ENCODE results near the gene MIER3.
"Not testable (repeated sequence)": the region's sequence is repeated elsewhere in the genome, so short reads cannot be mapped to it uniquely, and the experiment has no call there.

The MIER3 gene, protein sequence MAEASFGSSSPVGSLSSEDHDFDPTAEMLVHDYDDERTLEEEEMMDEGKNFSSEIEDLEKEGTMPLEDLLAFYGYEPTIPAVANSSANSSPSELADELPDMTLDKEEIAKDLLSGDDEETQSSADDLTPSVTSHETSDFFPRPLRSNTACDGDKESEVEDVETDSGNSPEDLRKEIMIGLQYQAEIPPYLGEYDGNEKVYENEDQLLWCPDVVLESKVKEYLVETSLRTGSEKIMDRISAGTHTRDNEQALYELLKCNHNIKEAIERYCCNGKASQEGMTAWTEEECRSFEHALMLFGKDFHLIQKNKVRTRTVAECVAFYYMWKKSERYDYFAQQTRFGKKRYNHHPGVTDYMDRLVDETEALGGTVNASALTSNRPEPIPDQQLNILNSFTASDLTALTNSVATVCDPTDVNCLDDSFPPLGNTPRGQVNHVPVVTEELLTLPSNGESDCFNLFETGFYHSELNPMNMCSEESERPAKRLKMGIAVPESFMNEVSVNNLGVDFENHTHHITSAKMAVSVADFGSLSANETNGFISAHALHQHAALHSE

DNA sequence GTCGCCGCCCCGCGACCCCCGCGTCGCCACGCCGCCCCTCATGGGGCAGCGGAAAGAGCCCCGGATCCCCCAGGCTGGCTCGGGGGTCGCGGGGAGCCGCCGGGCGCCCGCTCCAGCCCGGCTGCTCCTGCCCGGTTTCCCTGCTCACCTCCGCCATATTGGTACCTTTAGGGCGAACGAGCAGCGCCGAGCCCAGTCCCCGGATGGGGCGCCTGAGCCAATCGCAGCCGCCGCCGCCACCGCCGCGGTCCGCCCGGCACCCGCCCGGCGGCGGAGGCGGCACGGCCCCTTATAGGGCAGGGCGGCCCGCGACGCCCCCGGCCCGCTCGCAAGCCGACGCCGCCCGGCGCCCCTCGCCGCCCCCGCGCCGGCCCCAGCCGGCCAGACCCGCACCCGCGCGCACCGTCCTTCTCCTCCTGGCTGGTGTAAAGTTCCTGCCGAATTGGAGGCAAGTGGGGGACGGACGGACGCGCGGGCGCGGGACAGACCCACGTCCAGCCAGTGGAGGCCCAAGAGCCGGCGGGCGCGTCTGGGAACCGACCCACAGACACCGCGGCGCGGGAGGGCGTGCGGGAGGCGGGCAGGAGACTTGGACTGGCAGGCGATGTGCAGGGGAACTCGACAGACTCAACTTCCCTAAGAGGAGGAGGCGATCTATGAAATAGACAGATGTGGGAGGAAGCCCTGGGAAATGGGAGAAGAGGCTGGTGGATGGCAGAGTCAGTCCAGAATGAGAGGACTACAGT lies at the start of gene MIER3:
Gene MIER3 (minus strand): TSS at position 178 of the 746 bp plus-strand sequence. CDS start 21 bp downstream, at position 157.
- in situ Hi-C loops (cut with MboI; ENCODE audit: low sequenced_read_pairs), result no loop called here

DNA sequence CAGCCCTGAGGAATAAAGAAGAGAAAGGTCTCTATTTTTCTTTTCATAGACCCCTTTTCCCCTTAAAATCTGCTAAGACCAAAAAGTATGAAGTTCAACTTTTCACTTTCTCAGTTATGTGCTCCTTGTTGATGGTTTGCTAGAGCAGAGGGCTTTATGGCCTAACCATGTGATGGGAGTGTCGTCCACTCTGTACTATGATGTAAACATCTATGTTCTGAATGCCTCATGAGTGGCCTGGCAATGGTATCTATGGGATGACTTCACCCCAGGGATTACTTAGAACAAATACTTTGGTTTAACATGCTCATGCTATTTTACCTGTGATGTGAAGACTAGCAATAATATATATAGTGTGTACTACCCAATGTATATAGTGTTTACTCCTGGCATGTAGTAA lies 43.7 kb upstream of the MIER3 start:
- in situ Hi-C loops (cut with MboI; ENCODE audit: low sequenced_read_pairs), result no loop called here

DNA sequence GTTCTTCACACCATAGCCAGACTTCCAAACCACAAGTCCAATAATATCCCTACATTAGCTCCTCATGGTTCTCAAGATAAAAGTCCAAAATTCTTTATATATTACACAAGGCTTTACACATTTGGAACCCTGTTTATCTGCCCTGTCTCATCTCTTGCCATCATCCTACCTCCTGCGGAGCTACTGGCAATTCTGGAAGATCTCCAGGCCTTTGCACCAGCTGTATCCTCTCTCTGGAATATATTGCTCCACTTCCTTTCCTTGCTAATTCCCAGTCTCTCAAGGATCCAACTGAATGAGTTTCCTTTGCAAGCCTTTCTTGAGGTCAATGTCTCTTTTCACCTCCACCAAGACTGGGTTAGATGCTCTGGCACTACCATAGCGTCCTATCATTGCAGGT lies 41.3 kb upstream of the MIER3 start:
- in situ Hi-C loops (cut with MboI; ENCODE audit: low sequenced_read_pairs), result no loop called here

DNA sequence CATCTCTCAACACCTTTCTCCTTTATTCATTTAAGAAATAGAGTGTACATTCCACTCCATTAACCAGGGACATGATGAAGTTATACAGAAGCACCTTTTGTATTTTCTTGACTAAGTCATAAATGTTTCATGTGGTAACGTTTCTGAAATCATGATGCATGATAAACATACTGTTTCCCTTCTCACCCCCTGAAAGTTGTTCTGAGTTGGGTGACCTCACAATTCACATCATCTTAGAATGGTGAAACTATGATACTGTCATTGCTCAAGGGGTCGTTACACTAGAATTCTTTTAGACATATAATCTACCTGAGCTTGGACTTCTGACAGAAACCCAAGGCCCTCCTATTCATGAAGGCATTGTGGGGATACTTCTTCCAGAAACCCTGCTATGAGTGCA lies 37.8 kb upstream of the MIER3 start:
- in situ Hi-C loops (cut with MboI; ENCODE audit: low sequenced_read_pairs), result no loop called here

DNA sequence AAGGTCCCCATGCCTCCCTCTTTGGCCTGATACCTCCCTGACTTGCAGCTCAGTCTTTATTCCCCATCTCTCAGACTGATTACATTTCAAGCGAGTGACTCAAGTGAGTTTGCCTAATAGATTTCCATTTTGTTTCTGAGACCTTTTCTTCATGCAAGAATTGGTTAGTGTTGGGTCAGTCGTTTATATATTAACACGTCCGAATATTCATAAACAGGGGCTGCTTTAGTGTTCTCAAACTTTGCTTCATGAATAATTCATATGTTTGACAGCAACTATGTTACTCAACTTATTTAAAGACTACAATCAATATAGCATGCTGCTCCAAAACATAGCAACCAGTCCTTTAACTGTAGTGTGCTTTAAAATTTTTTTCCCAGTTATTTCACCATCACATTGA lies 36.6 kb upstream of the MIER3 start:
- in situ Hi-C loops (cut with MboI; ENCODE audit: low sequenced_read_pairs), result no loop called here

DNA sequence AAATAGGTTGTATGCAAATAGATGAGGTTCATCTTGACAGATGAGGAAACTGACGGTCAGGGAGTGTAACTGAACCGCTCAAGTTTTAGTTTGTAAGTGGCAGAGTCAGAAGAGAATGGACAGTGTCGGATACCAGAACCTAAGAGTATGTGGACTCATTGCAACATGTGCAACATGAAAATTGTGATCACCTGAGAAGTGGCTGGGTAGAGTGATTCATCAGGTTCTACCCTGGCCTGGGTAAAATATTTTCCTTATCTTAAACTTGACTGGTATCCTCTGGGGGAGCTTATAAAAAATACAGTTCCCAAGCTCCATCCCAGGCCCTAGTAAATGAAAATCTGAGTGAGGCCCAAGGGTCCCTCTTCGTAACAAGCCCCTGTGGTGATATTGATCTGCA lies 35.2 kb upstream of the MIER3 start:
- in situ Hi-C loops (cut with MboI; ENCODE audit: low sequenced_read_pairs), result no loop called here

DNA sequence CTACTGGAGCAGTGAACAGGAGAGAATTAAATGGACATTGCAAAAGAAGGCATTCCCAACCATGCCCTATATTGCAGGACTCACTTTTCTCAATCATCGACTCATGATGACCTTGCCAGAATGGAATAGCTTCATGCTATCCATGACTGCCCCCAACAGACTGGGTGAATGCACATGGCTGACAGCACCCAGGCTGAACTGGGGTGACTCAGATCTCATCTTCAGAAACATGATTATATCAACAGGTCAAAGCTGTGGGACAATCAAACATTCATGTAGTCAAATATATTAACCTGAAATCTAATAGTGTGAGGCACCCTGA lies 34.7 kb upstream of the MIER3 start:
- in situ Hi-C loops (cut with MboI; ENCODE audit: low sequenced_read_pairs), result no loop called here

DNA sequence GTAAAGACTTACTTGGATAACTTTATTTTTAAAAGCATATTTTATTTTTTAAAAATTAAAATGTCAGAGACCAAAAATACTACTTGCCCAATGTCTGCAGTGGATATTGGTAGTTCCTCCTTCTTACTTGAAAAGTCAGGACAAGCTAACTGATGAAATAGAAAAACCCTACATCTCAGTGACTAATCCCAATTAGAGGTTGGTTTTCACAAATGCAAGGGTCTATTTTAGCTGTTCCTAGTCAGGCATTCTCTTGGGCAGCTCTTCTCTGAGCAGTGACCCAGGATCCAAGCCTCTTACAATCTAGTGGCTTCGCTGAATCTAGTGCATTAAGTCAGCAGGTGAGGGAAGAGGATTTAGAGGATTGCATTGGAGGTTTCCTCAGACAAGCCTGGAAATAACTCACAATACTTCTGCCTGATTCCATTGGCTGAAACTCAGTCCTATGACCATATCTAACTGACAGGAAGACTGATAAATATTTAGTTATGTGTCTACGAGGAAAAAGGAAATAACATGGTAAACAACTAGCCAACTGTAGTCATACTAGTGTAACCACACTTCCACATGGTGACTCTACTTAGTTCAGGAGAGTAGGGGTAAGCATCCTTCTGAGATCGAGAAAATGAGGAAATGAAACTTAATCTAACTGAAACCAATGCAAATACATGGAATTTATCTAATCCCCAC lies 34.2 kb upstream of the MIER3 start:
- in situ Hi-C loops (cut with MboI; ENCODE audit: low sequenced_read_pairs), result no loop called here

DNA sequence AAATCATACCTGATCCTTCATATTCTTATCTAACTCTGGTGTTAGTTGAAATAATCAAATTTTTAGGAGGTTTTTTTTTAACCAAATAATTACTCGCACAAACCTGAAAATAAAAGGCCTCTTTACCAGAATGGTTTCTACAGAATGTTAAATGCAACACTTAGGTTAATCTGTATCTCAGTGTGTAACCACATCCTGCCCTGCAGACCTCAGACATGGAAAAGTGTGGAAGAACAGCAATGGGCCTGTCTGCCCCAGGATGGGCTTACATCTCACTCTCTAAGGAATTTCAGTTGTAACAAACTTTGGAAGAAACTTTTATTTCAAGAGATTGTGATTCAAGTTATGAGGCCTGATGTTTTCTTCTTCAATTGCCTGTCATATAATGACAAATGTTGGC lies 32.5 kb upstream of the MIER3 start:
- in situ Hi-C loops (cut with MboI; ENCODE audit: low sequenced_read_pairs), result no loop called here

DNA sequence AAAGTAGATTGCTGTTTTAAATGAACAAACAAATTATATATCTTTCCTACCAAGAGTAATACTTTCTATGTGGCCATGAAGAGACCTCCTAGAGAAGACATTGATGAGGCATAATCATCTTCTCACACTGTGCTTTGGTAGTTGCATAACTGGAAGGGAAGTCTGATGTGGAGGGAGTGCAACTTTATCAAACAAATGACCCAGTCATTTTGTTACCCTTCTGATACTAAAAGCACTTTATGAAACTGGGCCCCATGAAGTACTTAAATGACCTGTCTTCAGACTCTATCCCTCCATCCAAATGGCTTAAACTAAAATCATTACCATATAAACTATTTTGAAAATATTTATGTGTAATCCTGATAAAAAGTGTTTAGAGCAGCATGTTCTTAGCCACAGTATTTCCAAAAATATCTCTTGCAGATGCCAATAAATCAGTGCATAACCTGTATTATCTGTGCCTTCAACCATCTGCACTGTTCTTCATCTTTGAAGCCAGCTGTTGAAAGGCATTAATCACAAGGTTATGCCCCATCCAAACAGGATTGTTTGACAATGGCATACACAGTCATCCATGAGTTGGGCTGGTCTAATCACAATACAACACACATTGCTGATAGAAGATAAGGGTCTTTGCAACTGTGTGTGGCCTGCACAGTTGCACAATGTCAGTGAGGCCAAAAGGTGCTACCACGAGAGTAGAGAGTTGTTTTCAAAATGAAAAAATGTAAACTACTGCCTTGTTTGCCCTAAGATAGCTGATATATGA lies 31.9 kb upstream of the MIER3 start:
- in situ Hi-C loops (cut with MboI; ENCODE audit: low sequenced_read_pairs), result no loop called here

DNA sequence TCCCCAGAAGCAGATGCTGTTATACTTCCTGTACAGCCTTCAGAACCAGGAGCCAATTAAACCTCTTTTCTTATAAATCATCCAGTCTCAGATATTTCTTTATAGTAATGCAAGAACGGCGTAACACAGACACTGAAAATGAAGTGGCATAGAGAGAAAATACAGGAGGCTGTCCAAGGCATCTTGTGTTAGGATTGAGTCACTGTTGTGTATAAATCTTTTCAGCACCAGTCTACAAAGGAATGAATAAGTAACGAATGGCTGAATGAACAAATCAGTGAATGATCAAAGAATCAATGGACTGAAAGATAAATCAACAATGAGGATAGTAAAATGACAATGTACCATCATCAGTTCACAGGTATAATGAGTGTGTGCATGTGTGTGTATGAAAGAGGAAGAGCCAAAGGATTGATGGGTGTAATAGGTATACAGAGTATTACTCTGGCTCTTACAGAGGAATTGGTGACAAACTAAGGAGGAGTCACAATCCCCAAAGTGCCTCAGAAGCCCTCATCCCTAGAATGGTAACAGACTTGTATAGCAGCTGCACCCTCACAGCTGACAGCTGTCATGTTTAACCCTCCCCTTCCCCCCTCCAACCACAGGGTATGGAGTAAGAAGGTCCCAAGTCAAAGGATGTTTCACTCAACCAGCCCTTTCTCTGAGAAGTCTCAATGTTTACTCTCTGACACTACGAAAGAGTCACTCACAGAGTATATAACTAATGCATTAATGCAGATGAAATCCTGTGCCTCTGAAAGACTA lies 29.8 kb upstream of the MIER3 start:
- in situ Hi-C loops (cut with MboI; ENCODE audit: low sequenced_read_pairs), result no loop called here

DNA sequence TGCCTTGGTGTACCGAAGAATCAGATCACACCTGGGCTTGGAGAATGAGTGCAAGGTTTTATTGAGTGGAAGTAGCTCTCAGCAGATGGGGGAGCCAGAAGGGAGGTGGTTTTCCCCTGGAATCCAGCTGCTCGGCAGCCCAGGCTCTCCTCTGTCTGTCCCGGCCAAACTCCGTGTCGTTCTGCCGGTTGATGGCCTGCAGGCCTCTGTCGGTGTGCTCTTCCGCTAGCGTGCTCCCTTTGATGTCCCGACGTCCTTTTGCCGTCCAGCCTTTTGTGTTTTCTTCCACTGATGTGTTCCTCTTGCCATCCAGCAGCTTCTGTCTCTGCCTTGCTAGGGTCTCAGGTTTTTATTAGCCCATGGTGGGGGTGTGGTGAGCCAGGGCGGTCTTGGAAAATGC lies 28.0 kb upstream of the MIER3 start:
- in situ Hi-C loops (cut with MboI; ENCODE audit: low sequenced_read_pairs), result no loop called here

DNA sequence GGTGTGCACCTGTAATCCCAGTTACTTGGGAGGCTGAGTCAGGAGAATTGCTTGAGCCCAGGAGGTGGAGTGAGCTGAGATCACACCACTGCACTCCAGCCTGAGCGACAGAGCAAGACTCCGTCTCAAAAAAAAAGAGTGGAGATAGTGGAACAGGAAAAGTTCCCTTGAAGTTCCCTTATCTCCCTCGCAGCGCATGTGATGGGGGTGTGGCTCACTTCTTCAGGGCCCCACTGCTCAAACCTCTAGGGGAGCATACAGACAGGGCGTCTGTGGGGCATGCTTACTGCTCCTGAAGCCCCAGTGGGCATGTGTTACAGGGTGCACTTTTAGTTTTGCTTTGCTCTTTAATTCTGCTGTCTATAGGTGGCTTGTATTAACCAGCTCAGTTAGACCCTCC lies 27.6 kb upstream of the MIER3 start:
- in situ Hi-C loops (cut with MboI; ENCODE audit: low sequenced_read_pairs), result not testable (repeated sequence)

DNA sequence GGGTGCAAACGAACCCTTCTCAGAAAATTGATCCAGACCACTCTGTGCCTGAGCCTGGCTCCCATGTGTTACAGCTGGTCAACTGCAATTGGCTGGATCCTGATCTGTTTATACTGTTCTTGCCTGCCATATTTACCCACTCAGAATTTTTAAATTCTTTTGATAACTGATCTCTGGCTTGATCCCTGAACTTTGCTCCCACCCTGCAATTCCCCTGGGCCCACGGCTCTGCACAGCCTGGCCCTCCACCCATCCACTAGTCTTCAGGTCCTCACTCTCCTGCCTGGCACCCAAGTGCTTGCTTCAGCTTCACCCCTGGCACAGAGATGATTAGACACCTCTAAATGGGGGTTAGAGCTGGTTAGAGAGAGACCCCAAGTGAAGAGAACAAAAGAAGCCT lies 25.9 kb upstream of the MIER3 start:
- in situ Hi-C loops (cut with MboI; ENCODE audit: low sequenced_read_pairs), result no loop called here

DNA sequence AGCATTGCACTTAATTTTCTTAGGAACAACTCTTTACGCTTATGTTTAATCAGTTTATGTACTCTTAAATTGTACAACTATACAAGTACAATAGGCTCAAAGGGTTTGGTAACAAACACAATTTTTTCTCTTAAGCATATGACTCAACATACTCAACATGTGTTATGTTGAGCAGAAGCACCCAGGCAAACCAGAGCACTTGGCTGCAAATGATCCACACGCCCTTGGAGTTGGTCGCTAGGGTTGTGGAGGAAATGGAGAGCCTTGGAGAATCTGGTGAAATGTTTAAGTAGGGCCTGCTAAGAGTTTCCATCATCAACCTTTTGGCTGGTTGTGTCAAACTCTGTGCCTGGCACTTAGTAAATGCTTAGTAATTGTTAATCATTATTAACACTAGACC lies 25.1 kb upstream of the MIER3 start:
- in situ Hi-C loops (cut with MboI; ENCODE audit: low sequenced_read_pairs), result no loop called here

DNA sequence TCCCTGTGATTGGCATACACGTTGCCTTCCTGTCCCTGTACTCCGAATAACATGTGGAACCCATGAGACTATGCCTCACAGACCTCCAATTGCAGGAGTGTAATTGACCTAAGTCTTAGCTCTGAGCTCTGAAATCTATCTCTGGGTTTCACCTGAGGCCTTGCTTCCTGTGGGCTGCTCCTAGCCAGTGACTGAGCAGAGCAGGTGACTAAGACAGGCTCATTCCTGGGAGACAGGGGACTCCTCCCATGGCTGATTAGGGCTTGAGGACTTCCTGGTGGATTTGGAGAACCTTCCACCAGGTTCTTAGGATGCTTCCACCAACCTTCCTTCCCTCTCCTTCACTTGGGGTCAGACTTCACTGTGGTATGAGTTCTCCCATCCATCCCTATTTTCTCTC lies 22.3 kb upstream of the MIER3 start:
- in situ Hi-C loops (cut with MboI; ENCODE audit: low sequenced_read_pairs), result no loop called here

DNA sequence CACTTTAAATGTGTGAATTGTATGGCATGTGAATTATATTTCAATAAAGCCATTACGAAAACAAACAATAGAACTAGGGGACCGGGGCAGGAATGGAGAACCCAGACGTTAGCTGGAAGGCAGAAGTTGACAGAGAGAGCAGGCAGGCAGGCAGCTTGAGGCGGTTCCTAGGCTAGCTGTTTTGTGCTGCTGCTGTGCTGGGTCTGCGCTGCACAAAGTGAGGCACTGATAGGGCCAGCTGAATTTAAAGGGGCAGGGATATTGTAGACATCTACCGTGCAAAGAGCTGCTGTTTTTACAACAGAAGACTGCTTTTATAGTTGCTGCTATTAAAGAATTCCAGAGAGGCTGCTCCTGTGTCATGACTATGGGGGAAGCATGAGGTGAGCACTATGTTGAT lies 21.6 kb upstream of the MIER3 start:
- in situ Hi-C loops (cut with MboI; ENCODE audit: low sequenced_read_pairs), result no loop called here

DNA sequence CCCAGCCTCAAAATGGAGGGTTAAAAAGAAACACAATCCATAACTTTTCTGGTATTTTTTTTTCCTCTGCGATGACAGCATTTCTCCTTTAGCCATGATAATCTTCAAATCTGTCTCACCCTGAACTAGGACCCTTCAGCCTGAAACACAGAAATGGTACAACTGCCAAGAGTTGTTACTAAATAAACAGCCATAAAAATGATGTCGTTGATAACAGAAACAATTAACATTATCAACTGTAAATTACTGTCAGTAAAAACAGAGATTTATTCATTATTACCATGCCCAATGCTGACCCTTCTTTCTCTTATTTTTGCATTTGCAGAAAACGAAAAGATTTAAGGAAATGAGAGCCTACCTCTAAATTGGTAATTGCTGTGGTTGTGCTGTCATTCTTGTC lies 19.4 kb upstream of the MIER3 start:
- in situ Hi-C loops (cut with MboI; ENCODE audit: low sequenced_read_pairs), result no loop called here

DNA sequence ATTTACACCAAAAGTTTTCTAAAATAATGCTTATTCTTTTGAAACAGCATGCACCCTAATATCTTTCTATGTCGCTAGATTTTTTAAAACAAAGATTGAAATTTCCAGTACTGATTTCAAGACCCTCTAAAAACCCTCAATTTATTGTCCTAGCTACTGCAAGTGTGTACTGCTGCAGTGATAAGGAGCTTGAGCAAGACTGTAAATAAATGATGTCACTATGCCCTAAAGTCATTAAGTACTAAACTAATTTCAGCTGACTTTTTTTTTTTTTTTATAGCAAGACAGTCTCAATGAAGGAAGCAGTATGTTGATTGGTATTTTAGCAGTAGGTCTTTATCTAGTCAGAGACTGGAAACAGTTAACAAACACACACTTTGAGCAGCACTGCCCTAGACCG lies 12.2 kb upstream of the MIER3 start:
- in situ Hi-C loops (cut with MboI; ENCODE audit: low sequenced_read_pairs), result no loop called here

DNA sequence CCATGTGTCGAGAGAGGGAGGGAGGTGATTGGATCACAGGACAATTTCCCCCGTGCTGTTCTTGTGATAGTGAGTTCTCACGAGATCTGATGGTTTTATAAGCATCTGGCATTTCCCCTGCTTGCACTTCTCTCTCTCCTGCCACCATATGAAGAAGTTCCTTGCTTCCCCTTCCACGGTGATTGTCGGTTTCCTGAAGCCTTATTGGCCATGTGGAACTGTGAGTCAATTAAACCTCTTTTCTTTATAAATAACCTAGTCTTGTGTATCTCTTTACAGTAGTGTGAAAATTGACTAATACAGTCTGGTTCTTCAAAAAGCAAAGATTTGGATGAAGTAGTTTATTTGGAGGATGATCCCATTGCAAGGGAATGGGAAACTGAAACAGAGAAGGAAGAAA lies 11.3 kb upstream of the MIER3 start:
- in situ Hi-C loops (cut with MboI; ENCODE audit: low sequenced_read_pairs), result no loop called here

Measured in HL-60/S4 treated with retinoic acid at 250 ng/mL for 4 days and 3 days (cell line).